Stimulated activated CD8-positive, alpha-beta memory T cell treated with anti-CD3 and anti-CD28 coated beads, Interleukin-7, amount 100 ng/mL, for 24 hours (primary cell): ENCODE measurements around the gene ST6GALNAC3.
"Not testable (repeated sequence)": the region's sequence is repeated elsewhere in the genome, so short reads cannot be mapped to it uniquely, and the experiment has no call there.

ENCODE experiments used
- DNase-seq: peaks from one replicate; pipeline ENCODE4 v3.0.0-alpha.2; 2020; ENCODE audit warnings: low read depth

Gene ST6GALNAC3

DNA sequence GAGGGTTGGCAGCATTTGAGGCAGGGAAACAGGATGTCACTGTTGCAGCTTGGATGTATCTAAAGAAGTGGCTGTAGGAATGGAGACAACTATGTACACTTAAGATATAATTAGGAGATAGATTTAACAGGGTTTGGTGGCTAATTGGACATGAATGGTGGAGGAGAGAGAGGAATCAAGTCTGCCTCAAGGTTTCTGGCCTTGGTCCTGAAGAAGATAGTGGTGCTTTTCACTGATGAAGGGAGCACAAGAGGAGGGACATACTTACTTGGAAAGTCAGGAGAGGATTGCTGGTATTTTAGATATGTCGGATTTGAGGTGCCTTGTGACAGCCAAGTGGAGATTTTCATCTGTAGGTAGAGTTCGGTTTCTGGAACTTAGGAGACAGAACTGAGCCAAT, 123.9 kb downstream of the ST6GALNAC3 start:
- no peak for DNase-seq

- DNase-seq = no peak
Observed at GRCh38 chr1:76202670-76203069, 128.1 kb downstream of the ST6GALNAC3 start.

DNA sequence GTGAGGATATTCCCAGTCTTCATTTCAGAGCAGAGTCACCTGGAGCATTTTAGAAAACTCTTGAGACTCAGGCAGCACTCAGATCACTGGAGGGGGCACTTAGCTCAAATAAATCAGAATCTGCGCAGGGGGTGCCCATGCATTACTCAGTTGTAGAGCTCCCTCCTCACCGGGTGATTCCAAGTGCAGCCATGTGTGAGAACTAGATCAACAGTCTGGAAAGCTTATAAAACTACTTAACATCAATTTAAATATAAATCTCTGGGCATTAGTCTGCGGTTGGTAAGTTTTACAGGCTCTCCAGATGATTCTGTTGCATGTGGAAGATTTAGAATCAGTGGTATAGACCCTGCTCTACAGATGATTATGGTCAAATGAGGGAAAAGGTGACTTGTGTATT, 128.6 kb downstream of the ST6GALNAC3 start:
- DNase-seq = no peak

DNA sequence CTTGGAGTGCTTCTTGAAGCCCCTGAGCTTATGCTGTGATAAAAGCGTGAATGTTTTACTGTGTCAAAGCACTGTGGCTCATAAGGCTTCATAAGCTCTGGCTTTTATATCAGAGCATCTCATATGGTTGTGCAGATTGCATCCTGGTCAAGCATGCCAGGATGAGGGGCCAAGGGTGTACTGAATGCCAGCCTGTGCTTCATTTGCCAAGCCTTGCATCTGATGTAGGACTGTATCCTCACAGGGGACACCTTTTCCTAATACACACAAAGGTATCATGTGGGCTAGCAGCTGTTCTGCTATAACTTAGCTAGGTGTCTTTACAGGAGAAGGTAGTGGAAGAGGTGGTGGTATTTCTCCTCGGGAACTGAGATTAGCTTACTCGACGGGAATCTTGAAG, 134.7 kb downstream of the ST6GALNAC3 start:
- DNase-seq = no peak

GRCh38 chr1:76209648-76210047, 135.1 kb downstream of the ST6GALNAC3 start:
- DNase-seq = no peak

DNA sequence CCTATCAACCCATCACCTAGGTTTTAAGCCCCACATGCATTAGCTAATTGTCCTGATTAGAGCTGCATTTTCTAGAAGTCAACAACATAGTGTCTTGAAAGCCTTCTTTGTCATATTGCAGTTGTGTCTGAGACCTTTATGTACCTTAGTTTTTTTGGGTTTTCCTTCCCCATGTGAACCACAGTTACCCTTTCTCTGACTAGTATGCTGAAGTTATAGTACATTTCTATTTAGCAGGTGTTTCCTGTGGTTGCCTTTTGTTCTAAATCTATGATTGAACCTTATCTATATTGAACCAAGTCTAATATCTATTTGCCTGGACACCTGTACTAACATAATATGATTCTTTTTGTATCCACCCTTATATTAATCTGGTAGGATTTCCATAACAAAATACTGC, 135.6 kb downstream of the ST6GALNAC3 start:
- no peak for DNase-seq

- no peak for DNase-seq
Observed at GRCh38 chr1:76218888-76219287, 144.3 kb downstream of the ST6GALNAC3 start.

- no peak for DNase-seq
Observed at GRCh38 chr1:76219366-76219818, 144.8 kb downstream of the ST6GALNAC3 start.

DNA sequence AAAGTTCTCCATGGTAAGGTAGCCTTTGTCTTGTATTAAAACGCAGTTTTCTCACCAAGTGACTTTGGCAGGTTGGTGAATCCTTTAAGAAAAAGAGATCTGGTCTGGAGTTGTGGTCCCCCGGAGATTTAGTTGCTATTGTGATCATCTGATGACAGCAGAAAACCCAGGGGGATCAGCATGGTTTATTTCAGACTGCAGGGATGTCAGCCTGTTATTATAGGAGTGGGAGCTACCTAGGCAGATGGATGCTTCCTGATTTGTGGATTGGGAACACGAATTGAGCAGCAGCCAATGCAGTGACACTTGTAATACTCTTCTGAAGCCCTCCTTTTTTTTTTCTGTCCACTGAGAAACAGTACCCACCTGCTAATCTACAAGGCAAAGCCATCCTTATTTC, 150.2 kb downstream of the ST6GALNAC3 start:
- DNase-seq = no peak

- DNase-seq = no peak
Observed at GRCh38 chr1:76225526-76225925, 151.0 kb downstream of the ST6GALNAC3 start.

DNA sequence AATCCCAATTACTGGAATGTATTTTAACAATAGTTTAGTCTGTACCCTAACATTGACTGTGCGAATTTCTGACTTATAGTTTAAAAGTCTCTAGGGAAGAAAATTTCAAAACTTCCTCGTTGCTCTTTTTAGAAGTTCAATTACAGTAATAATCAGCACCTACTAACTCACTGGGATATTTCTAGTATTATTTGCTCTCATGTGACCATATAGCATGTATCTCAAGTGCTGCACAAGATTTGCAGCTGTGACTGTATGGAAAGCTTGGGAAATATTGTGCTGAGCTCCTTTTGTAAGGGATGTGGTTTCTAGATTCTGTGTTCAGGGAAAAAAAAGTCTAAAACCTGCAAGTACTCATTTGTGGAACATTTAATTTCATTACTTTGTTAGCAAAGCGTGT, 153.1 kb downstream of the ST6GALNAC3 start:
- no peak for DNase-seq

DNA sequence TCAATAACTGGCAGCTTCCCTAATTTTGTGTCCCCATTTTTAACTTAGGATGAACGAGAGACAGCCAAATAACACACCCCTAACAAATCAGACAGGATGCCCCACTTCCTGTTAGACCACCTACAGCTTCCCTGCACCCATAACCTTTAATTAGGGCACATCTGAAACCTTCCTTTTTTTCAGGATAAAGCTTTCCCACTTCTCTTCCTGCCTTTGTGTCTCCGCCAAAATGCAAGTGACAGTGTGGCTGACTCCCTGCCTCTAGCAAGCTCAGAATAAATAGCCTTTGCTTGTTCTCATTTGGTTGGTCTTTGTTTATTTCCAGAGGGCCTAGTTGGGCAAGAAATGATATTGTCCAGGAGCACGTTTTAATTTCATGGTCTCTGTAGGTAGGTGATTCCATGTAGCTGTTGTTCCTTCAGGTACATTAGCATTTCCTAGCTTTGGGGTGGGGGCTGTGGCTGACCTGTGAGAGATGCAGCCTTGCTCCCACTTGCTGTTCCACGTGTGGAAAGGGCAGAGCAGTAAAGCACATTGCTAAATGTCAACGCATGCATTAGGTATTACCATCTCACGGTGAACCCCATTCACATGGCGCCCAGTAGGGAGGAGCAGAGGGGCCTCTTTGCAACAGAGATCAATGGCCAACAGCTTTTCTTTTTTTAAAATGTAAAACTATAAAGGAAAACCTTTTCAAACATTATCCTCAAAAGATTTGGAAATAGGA, 154.9 kb downstream of the ST6GALNAC3 start:
- no peak for DNase-seq

- DNase-seq = no peak
Observed at GRCh38 chr1:76230842-76231281, 156.3 kb downstream of the ST6GALNAC3 start.

DNA sequence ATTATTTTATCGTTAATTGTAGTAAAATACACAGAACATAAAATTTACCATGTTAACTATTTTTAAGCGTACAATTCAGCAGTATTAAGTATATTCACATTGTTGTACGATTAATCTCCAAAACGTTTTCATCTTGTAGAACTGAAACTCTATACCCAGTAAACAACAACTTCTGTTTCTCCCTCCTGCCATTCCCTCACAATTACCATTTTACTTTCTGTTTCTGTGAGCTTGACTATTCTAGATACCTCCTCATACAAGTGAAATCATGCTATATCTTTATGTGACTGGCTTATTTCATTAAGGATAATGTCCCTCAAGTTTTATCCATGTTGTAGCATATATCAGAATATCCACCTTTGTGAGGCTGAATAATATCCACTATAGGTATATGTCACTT, 156.8 kb downstream of the ST6GALNAC3 start:
- no peak for DNase-seq

DNA sequence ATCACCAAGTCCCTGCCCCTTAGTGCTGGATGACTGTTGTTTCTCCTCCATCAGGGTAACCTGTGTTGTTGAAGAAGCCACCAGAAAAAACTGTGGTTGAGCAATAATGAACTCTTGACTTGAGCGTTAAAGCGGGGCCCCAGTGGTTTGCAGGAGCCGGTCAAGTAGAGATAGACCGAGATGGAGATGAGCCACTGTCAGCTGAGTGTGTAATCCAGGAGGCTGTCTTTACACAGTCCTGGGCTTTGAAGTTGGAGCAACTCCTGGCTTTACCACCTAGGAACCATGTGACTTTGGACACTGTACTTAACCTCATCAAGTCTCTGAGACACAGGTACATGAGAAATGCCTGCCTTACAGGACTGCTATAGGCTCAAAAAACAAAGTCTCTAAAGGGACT, 158.1 kb downstream of the ST6GALNAC3 start:
- DNase-seq = no peak

- DNase-seq = no peak
Observed at GRCh38 chr1:76234061-76234460, 159.5 kb downstream of the ST6GALNAC3 start.

GRCh38 chr1:76237211-76237610, 162.7 kb downstream of the ST6GALNAC3 start:
- DNase-seq = no peak

DNA sequence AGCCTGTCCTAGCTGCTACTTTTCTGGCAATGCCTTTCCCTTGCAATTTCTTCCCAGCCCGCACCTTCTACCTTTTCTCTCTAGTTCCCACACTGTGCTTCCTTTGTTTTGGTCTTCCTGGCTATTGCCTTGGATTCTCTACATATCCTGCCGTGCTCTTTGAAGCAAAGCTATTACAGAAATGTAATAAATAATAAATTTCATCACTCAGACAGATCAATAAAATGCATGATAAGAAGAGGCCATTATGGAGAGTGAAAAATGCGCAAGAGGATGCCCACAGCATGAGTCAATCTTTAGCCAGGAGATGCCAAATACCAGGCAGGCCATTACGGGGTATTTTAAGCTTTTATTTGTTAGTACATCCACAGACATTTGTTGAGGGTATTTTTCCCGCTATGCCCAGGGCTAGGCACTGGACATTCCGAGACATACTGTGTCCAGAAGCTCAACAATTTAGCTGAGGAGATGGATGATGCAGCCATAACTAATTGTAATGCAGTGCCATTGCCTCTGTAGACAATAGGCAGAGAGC, 163.6 kb downstream of the ST6GALNAC3 start:
- DNase-seq = no peak

DNA sequence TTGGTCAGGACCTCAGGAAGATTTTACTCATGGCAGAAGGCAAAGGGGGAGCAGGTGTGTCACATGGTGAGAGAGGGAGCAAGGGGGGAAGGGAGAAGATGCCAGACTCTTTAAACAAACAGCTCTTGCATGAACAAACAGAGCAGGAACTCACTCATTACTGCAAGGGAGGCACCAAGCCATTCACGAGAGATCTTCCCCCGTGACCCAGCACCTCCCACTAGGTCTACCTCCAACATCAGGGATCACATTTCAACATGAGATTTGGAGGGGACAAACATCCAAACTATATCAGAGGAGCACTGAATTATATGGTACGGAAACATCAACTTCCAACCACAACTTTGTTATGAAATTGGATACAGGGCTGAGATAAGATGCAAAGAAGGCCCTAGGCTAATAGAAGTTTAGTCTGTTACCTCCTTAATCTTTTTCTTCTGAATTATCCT, 164.9 kb downstream of the ST6GALNAC3 start:
- DNase-seq = no peak

GRCh38 chr1:76240316-76240715, 165.8 kb downstream of the ST6GALNAC3 start:
- DNase-seq = no peak

- not testable (repeated sequence) for DNase-seq
Observed at GRCh38 chr1:76242587-76242986, 168.0 kb downstream of the ST6GALNAC3 start.

- DNase-seq = no peak
Observed at GRCh38 chr1:76247261-76247852, 172.8 kb downstream of the ST6GALNAC3 start.

GRCh38 chr1:76250271-76250670, 175.7 kb downstream of the ST6GALNAC3 start:
- DNase-seq = no peak
